ENCODE measurements around the gene IRAG1.

IRAG1 gene

DNA sequence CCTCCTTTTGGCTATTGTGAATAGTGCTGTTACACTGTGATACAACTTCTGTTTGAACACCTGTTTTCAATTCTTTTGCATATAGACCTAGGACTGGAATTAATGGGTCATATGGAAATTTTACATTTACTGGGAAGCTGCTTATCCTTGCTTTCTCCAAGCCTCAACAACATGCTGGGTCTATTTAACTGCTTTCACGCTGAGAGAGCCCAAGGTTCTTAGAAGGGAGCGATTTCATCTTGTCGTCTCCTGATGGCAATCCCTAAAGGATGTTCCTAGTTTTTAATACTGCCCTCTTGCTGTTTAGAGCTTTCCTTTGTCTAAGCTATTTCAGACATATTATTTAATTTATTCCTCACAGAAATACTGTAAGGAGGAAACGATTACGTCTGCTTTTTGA is 15.5 kb downstream of the IRAG1 start:
- H2AFZ ChIP-seq (ENCODE audit: low read length): no peak overlapping the region
- H3K36me3 ChIP-seq (replicated peaks in 1 of 2; ENCODE audit: control insufficient read depth in 2 of 2, insufficient read depth in 2 of 2, low read length in 2 of 2): no peaks in the 10 kb centered on the region
- no peak for DNase-seq (ENCODE audit: low spot score)
- WGBS, 2 donors (ENCODE audit: extremely low coverage in 2 of 2, insufficient read length in 2 of 2, insufficient replicate concordance in 1 of 2): no CpG with 5 or more reads among the region's 5 CpGs
- H3K14ac ChIP-seq (ENCODE audit: low read length): no peak overlapping the region
- no peak overlapping the region for H4K8ac ChIP-seq (ENCODE audit: low read depth, low read length)
- no peak overlapping the region for H2BK12ac ChIP-seq (ENCODE audit: low read length)
- H3K4me1 ChIP-seq (ENCODE audit: control insufficient read depth in 2 of 2, insufficient read depth in 1 of 2, low read depth in 1 of 2, low read length in 2 of 2): peaks cover 0 to 3% of the 10 kb centered on the region in 2 donors
- no peak overlapping the region for H2BK5ac ChIP-seq (ENCODE audit: low read length)
- H3K79me1 ChIP-seq (ENCODE audit: low read depth, low read length): no peaks in the 10 kb centered on the region
- no peak overlapping the region for H3K23ac ChIP-seq (ENCODE audit: low read depth, low read length, poor library complexity)
- H3K27me3 ChIP-seq (ENCODE audit: control insufficient read depth in 3 of 3, insufficient read depth in 3 of 3, low read depth in 1 of 3, low read length in 3 of 3): no peaks in the 10 kb centered on the region
- H2AK5ac ChIP-seq (ENCODE audit: low read depth, low read length): no peak overlapping the region
- H3K9ac ChIP-seq (ENCODE audit: low read depth, low read length, poor library complexity): no peak overlapping the region
- H2BK120ac ChIP-seq (ENCODE audit: low read depth, low read length): no peak overlapping the region
- H3K4ac ChIP-seq (ENCODE audit: low read length): no peak overlapping the region
- H3K18ac ChIP-seq (ENCODE audit: low read length): no peak overlapping the region
- H3K27ac ChIP-seq (replicated peaks; ENCODE audit: low read length): no peak overlapping the region
- no peaks in the 10 kb centered on the region for H3K9me3 ChIP-seq (replicated peaks in 1 of 2; ENCODE audit: control insufficient read depth in 2 of 2, insufficient read depth in 1 of 2, low read depth in 1 of 2, low read length in 2 of 2)
- H4K91ac ChIP-seq (ENCODE audit: low read depth, low read length, poor library complexity): no peak overlapping the region
- H3K4me2 ChIP-seq (ENCODE audit: insufficient read depth, low read length, poor library complexity, severe bottlenecking): no peak overlapping the region
- no peak overlapping the region for H3K4me3 ChIP-seq (ENCODE audit: low read length in 2 of 2)
- H2BK15ac ChIP-seq (ENCODE audit: low read length): no peak overlapping the region

DNA sequence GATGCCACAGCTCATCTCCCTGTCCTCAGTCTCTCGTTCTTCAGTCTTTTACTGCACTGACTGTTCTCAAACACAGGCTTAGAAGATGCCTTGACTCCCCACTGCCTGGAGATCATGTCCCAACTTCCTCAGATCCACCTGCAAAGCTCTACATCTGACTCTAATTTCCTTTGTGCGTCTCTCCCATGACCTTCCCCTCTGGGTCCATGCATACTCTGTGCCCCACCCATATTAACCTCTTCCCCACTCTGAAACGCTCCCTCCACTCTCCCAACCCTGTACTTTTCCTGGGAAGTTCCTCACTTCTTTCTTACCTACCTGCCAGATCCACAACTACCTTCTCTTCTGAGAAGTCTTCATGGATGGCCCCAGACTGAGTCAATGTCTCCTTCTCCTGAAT is 16.6 kb downstream of the IRAG1 start:
- H3K4ac ChIP-seq (ENCODE audit: low read length): no peak overlapping the region
- no peak overlapping the region for H3K4me2 ChIP-seq (ENCODE audit: insufficient read depth, low read length, poor library complexity, severe bottlenecking)
- no peak overlapping the region for H2BK5ac ChIP-seq (ENCODE audit: low read length)
- no peak overlapping the region for H3K14ac ChIP-seq (ENCODE audit: low read length)
- no peak overlapping the region for H3K4me3 ChIP-seq (ENCODE audit: low read length in 2 of 2)
- H3K9me3 ChIP-seq (replicated peaks in 1 of 2; ENCODE audit: control insufficient read depth in 2 of 2, insufficient read depth in 1 of 2, low read depth in 1 of 2, low read length in 2 of 2): no peaks in the 10 kb centered on the region
- no peak overlapping the region for H4K8ac ChIP-seq (ENCODE audit: low read depth, low read length)
- no peak overlapping the region for H3K18ac ChIP-seq (ENCODE audit: low read length)
- H3K27me3 ChIP-seq (ENCODE audit: control insufficient read depth in 3 of 3, insufficient read depth in 3 of 3, low read depth in 1 of 3, low read length in 3 of 3): no peaks in the 10 kb centered on the region
- no peak overlapping the region for H3K23ac ChIP-seq (ENCODE audit: low read depth, low read length, poor library complexity)
- no peak overlapping the region for H2AK5ac ChIP-seq (ENCODE audit: low read depth, low read length)
- no peak overlapping the region for H2BK12ac ChIP-seq (ENCODE audit: low read length)
- no peak for DNase-seq (ENCODE audit: low spot score)
- H2BK120ac ChIP-seq (ENCODE audit: low read depth, low read length): no peak overlapping the region
- no peak overlapping the region for H2BK15ac ChIP-seq (ENCODE audit: low read length)
- H3K4me1 ChIP-seq (ENCODE audit: control insufficient read depth in 2 of 2, insufficient read depth in 1 of 2, low read depth in 1 of 2, low read length in 2 of 2): peaks cover 0 to 3% of the 10 kb centered on the region in 2 donors
- no peak overlapping the region for H2AFZ ChIP-seq (ENCODE audit: low read length)
- no peaks in the 10 kb centered on the region for H3K36me3 ChIP-seq (replicated peaks in 1 of 2; ENCODE audit: control insufficient read depth in 2 of 2, insufficient read depth in 2 of 2, low read length in 2 of 2)
- H4K91ac ChIP-seq (ENCODE audit: low read depth, low read length, poor library complexity): no peak overlapping the region
- H3K27ac ChIP-seq (replicated peaks; ENCODE audit: low read length): no peak overlapping the region
- H3K79me1 ChIP-seq (ENCODE audit: low read depth, low read length): no peaks in the 10 kb centered on the region
- WGBS, 2 donors (ENCODE audit: extremely low coverage in 2 of 2, insufficient read length in 2 of 2, insufficient replicate concordance in 1 of 2): no CpG with 5 or more reads among the region's 3 CpGs
- no peak overlapping the region for H3K9ac ChIP-seq (ENCODE audit: low read depth, low read length, poor library complexity)

DNA sequence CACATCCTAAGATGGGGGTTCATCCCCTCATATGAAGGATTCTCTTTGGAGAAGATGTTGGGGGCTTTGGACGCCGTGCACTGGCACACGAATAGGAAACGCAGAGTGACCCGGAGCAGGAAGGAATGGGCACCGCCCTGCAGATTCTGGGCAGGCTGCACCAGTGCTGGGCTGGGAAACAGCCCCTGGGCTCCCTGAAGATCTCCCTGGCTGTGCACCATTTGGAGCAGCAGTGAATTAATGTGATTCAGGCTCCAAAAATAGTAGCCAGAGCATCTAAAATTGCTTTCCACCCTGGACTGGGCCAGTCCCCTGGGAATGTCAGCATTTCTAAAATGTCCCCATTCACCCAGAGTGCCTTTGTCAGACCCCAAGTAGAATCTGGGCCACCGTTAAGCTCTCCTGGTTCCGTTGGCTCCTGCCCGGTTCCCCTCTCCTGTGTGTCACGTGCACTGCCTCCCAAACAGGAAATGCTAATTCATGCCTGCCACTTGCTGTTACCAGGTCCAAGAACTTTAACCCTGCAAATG is 18.6 kb downstream of the IRAG1 start:
- no peak for DNase-seq (ENCODE audit: low spot score)
- no peaks in the 10 kb centered on the region for H3K79me1 ChIP-seq (ENCODE audit: low read depth, low read length)
- H3K9ac ChIP-seq (ENCODE audit: low read depth, low read length, poor library complexity): no peak overlapping the region
- H3K23ac ChIP-seq (ENCODE audit: low read depth, low read length, poor library complexity): no peak overlapping the region
- H2BK5ac ChIP-seq (ENCODE audit: low read length): no peak overlapping the region
- peaks cover 0 to 3% of the 10 kb centered on the region in 2 donors for H3K4me1 ChIP-seq (ENCODE audit: control insufficient read depth in 2 of 2, insufficient read depth in 1 of 2, low read depth in 1 of 2, low read length in 2 of 2)
- no peak overlapping the region for H4K91ac ChIP-seq (ENCODE audit: low read depth, low read length, poor library complexity)
- no peak overlapping the region for H3K14ac ChIP-seq (ENCODE audit: low read length)
- no peak overlapping the region for H3K27ac ChIP-seq (replicated peaks; ENCODE audit: low read length)
- WGBS, 2 donors (ENCODE audit: extremely low coverage in 2 of 2, insufficient read length in 2 of 2, insufficient replicate concordance in 1 of 2): no CpG with 5 or more reads among the region's 10 CpGs
- no peaks in the 10 kb centered on the region for H3K9me3 ChIP-seq (replicated peaks in 1 of 2; ENCODE audit: control insufficient read depth in 2 of 2, insufficient read depth in 1 of 2, low read depth in 1 of 2, low read length in 2 of 2)
- H2BK12ac ChIP-seq (ENCODE audit: low read length): no peak overlapping the region
- peak overlapping the region; percentile 64 for H2AFZ ChIP-seq (ENCODE audit: low read length)
- H2AK5ac ChIP-seq (ENCODE audit: low read depth, low read length): no peak overlapping the region
- no peak overlapping the region for H3K4me3 ChIP-seq (ENCODE audit: low read length in 2 of 2)
- no peak overlapping the region for H3K18ac ChIP-seq (ENCODE audit: low read length)
- no peak overlapping the region for H2BK120ac ChIP-seq (ENCODE audit: low read depth, low read length)
- no peak overlapping the region for H3K4ac ChIP-seq (ENCODE audit: low read length)
- no peaks in the 10 kb centered on the region for H3K36me3 ChIP-seq (replicated peaks in 1 of 2; ENCODE audit: control insufficient read depth in 2 of 2, insufficient read depth in 2 of 2, low read length in 2 of 2)
- no peaks in the 10 kb centered on the region for H3K27me3 ChIP-seq (ENCODE audit: control insufficient read depth in 3 of 3, insufficient read depth in 3 of 3, low read depth in 1 of 3, low read length in 3 of 3)
- no peak overlapping the region for H4K8ac ChIP-seq (ENCODE audit: low read depth, low read length)
- H2BK15ac ChIP-seq (ENCODE audit: low read length): no peak overlapping the region
- no peak overlapping the region for H3K4me2 ChIP-seq (ENCODE audit: insufficient read depth, low read length, poor library complexity, severe bottlenecking)

DNA sequence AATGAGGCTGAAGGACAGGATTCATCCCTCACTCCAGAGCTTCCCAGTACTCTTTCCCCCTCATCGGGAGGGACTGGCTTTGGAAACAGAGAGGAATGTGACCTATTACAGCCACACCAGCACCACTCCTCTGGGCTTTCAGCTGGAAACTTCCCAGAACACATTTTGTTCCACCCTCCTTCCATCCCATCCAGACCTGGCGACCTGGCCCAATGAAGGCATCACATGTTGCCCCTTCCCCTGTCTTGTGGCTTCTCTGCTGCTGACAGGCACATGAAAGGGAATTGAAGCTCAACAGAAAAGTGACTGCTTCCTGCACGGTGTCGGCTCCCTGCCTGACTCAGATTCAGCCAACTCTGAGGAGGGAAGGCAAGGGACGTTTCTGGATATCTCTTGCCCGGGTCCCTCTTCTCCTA is 19.1 kb downstream of the IRAG1 start:
- H3K14ac ChIP-seq (ENCODE audit: low read length): no peak overlapping the region
- H2AK5ac ChIP-seq (ENCODE audit: low read depth, low read length): no peak overlapping the region
- no peaks in the 10 kb centered on the region for H3K27me3 ChIP-seq (ENCODE audit: control insufficient read depth in 3 of 3, insufficient read depth in 3 of 3, low read depth in 1 of 3, low read length in 3 of 3)
- H4K8ac ChIP-seq (ENCODE audit: low read depth, low read length): no peak overlapping the region
- H3K4me2 ChIP-seq (ENCODE audit: insufficient read depth, low read length, poor library complexity, severe bottlenecking): no peak overlapping the region
- no peak for DNase-seq (ENCODE audit: low spot score)
- no peaks in the 10 kb centered on the region for H3K79me1 ChIP-seq (ENCODE audit: low read depth, low read length)
- no peak overlapping the region for H2BK120ac ChIP-seq (ENCODE audit: low read depth, low read length)
- no peak overlapping the region for H3K23ac ChIP-seq (ENCODE audit: low read depth, low read length, poor library complexity)
- H3K27ac ChIP-seq (replicated peaks; ENCODE audit: low read length): no peak overlapping the region
- H3K36me3 ChIP-seq (replicated peaks in 1 of 2; ENCODE audit: control insufficient read depth in 2 of 2, insufficient read depth in 2 of 2, low read length in 2 of 2): no peaks in the 10 kb centered on the region
- no peak overlapping the region for H2BK5ac ChIP-seq (ENCODE audit: low read length)
- H3K18ac ChIP-seq (ENCODE audit: low read length): peak overlapping the region; percentile 84
- no peak overlapping the region for H3K4me3 ChIP-seq (ENCODE audit: low read length in 2 of 2)
- H3K9ac ChIP-seq (ENCODE audit: low read depth, low read length, poor library complexity): no peak overlapping the region
- H4K91ac ChIP-seq (ENCODE audit: low read depth, low read length, poor library complexity): no peak overlapping the region
- H3K4ac ChIP-seq (ENCODE audit: low read length): no peak overlapping the region
- H2AFZ ChIP-seq (ENCODE audit: low read length): peak overlapping the region; percentile 64
- no peak overlapping the region for H2BK12ac ChIP-seq (ENCODE audit: low read length)
- WGBS, 2 donors (ENCODE audit: extremely low coverage in 2 of 2, insufficient read length in 2 of 2, insufficient replicate concordance in 1 of 2): no CpG with 5 or more reads among the region's 6 CpGs
- no peaks in the 10 kb centered on the region for H3K9me3 ChIP-seq (replicated peaks in 1 of 2; ENCODE audit: control insufficient read depth in 2 of 2, insufficient read depth in 1 of 2, low read depth in 1 of 2, low read length in 2 of 2)
- H3K4me1 ChIP-seq (ENCODE audit: control insufficient read depth in 2 of 2, insufficient read depth in 1 of 2, low read depth in 1 of 2, low read length in 2 of 2): peaks cover 0 to 3% of the 10 kb centered on the region in 2 donors
- no peak overlapping the region for H2BK15ac ChIP-seq (ENCODE audit: low read length)

All from neuronal stem cell (in vitro differentiated cells).